Activated CD8-positive, alpha-beta T cell treated with anti-CD3 and anti-CD28 coated beads, Interleukin-2, amount 10 ng/mL, durations not matched to agents 7 days and 5 days (primary cell): Measurements from ENCODE around the gene KYAT1. TPM values are rescaled to one million over a fixed set of nuclear protein-coding genes. Genes with fewer than 3 reads are reported as not detected.

ENCODE experiments used
- ATAC-seq: fragments of 150-1000 bp; cut with Tn5 transposase; one replicate; pipeline ENCODE4 v1.10.0; 2021; ENCODE audit warnings: moderate library complexity
- CTCF ChIA-PET: fragments of 350-600 bp; sonication (Branson Sonifier 250); formaldehyde crosslinking; loops from one replicate; lab custom pipeline; 2021; ENCODE audit warnings: antibody characterized with exemption; lab: Charles Lee
- POLR2A ChIA-PET: fragments of 350-600 bp; sonication (Branson Sonifier 250); formaldehyde crosslinking; loops from one replicate; lab custom pipeline; 2021; ENCODE audit warnings: antibody characterized with exemption; lab: Charles Lee
- DNase-seq: peaks from one replicate; pipeline ENCODE4 v3.0.0-alpha.2; 2020
- H3K27ac Mint-ChIP-seq: one replicate; pipeline ENCODE4 v1.8.0; 2021; ENCODE audit warnings: mild to moderate bottlenecking, mixed read lengths
- H3K27me3 Mint-ChIP-seq: one replicate; pipeline ENCODE4 v1.8.0; 2021; ENCODE audit warnings: low read depth, mixed read lengths
- H3K36me3 Mint-ChIP-seq: one replicate; pipeline ENCODE4 v1.8.0; 2021; ENCODE audit warnings: low read depth, mixed read lengths
- H3K4me1 Mint-ChIP-seq: one replicate; pipeline ENCODE4 v1.8.0; 2021; ENCODE audit warnings: low read depth, mixed read lengths
- H3K4me3 Mint-ChIP-seq: one replicate; pipeline ENCODE4 v1.8.0; 2021; ENCODE audit warnings: mild to moderate bottlenecking, mixed read lengths
- H3K9me3 Mint-ChIP-seq: one replicate; pipeline ENCODE4 v1.8.0; 2022; ENCODE audit warnings: mixed read lengths; ENCODE audit not compliant: insufficient read depth
- total RNA-seq, 2 experiments: library from RNA; stranded (reverse); gene quantifications; one replicate each; pipeline ENCODE4 v1.2.3, GENCODE V29; 2021

The KYAT1 gene
- total RNA-seq = 10 to 100 TPM; 12.6 to 13.0 TPM

- Mint-ChIP-seq H3K36me3 (peaks cover 33% of the 10 kb centered on the region), H3K27me3 (no peaks in the 10 kb centered on the region), H3K4me3 (peak within 1 kb of the TSS; percentile 96), H3K27ac (peak within 1 kb of the TSS; percentile 91), H3K4me1 (peaks cover 53% of the 10 kb centered on the region), H3K9me3 (no peaks in the 10 kb centered on the region)
- peak; percentile 96 for ATAC-seq
- peak; percentile 99 for DNase-seq
- POLR2A ChIA-PET = interaction anchor here (0.6 to 2.2 kb wide), 7 partner anchors 14 to 200 kb away, joined by 3 to 20 read pairs (median 3); partner anchors contain the start of gene SH3GLB2
- CTCF ChIA-PET = interaction anchor here (0.9 to 2.9 kb wide), 7 partner anchors 9 to 62 kb away, joined by 3 to 13 read pairs (median 7); no protein-coding TSS in a partner anchor
Observed at GRCh38 chr9:128881884-128882676, at the start of gene KYAT1, which contains the start of gene LRRC8A. Gene KYAT1 (minus strand): TSS chr9:128881950. CDS start chr9:128845405, 36,545 bp downstream. Gene LRRC8A (plus strand): TSS chr9:128882133. CDS start chr9:128907165, 25,032 bp downstream.

GRCh38 chr9:128929560-128929959, 47.8 kb upstream of the KYAT1 start:
- no peak for ATAC-seq
- Mint-ChIP-seq H3K27me3 (no peaks in the 10 kb centered on the region), H3K4me1 (peaks cover 18% of the 10 kb centered on the region), H3K9me3 (no peaks in the 10 kb centered on the region), H3K27ac (no peak overlapping the region), H3K36me3 (no peaks in the 10 kb centered on the region), H3K4me3 (no peak overlapping the region)
- ChIA-PET POLR2A (no interaction called here), CTCF (interaction anchor here (1.3 to 8.7 kb wide), 12 partner anchors 10 to 141 kb away, joined by 3 to 160 read pairs (median 16); partner anchors contain the start of genes ENDOG, KYAT1 and LRRC8A)
- no peak for DNase-seq

GRCh38 chr9:128928624-128929023, 46.9 kb upstream of the KYAT1 start:
- POLR2A ChIA-PET = interaction anchor here (0.6 kb wide), 1 partner anchor 294 kb away, joined by 3 read pairs; no protein-coding TSS in a partner anchor
- CTCF ChIA-PET = interaction anchor here (0.6 to 8.7 kb wide), 30 partner anchors 8 to 633 kb away, joined by 3 to 160 read pairs (median 6); partner anchors contain the start of genes ENDOG, KYAT1, LRRC8A and SPOUT1
- no peak overlapping the region for H3K27ac Mint-ChIP-seq

GRCh38 chr9:128927731-128928411, 46.1 kb upstream of the KYAT1 start:
- ATAC-seq (peak; percentile 70), DNase-seq (peak; percentile 62)
- POLR2A ChIA-PET = interaction anchor here (0.6 to 0.8 kb wide), 2 partner anchors 65 to 293 kb away, joined by 3 read pairs; no protein-coding TSS in a partner anchor
- Mint-ChIP-seq H3K27me3 (no peaks in the 10 kb centered on the region), H3K9me3 (no peaks in the 10 kb centered on the region), H3K4me1 (peaks cover 18% of the 10 kb centered on the region), H3K4me3 (no peak overlapping the region), H3K36me3 (no peaks in the 10 kb centered on the region), H3K27ac (peak overlapping the region; percentile 47)
- CTCF ChIA-PET = interaction anchor here (0.6 to 8.7 kb wide), 31 partner anchors 9 to 273 kb away, joined by 3 to 160 read pairs (median 5); partner anchors contain the start of genes ENDOG, KYAT1, LRRC8A and SPOUT1

More at GRCh38 chr9:128928624-128929023, 46.9 kb upstream of the KYAT1 start:
- H3K36me3 Mint-ChIP-seq = no peaks in the 10 kb centered on the region
- H3K27me3 Mint-ChIP-seq = no peaks in the 10 kb centered on the region
- ATAC-seq (no peak), DNase-seq (no peak)
- no peak overlapping the region for H3K4me3 Mint-ChIP-seq
- peaks cover 18% of the 10 kb centered on the region for H3K4me1 Mint-ChIP-seq
- no peaks in the 10 kb centered on the region for H3K9me3 Mint-ChIP-seq

- DNase-seq (no peak), ATAC-seq (no peak)
- Mint-ChIP-seq H3K27ac (no peak overlapping the region), H3K27me3 (no peaks in the 10 kb centered on the region), H3K4me3 (no peak overlapping the region), H3K36me3 (peaks cover 4% of the 10 kb centered on the region), H3K9me3 (no peaks in the 10 kb centered on the region), H3K4me1 (peaks cover 20% of the 10 kb centered on the region)
- POLR2A ChIA-PET = interaction anchor here (0.7 kb wide), 1 partner anchor 20 kb away, joined by 3 read pairs; no protein-coding TSS in a partner anchor
- CTCF ChIA-PET = interaction anchor here (0.9 to 8.7 kb wide), 4 partner anchors 27 to 71 kb away, joined by 3 to 160 read pairs (median 12); partner anchors contain the start of genes KYAT1 and LRRC8A
Observed at GRCh38 chr9:128923493-128923883, 41.7 kb upstream of the KYAT1 start.

- DNase-seq (no peak), ATAC-seq (peak; percentile 31)
- Mint-ChIP-seq H3K4me1 (peaks cover 11% of the 10 kb centered on the region), H3K27ac (no peak overlapping the region), H3K9me3 (no peaks in the 10 kb centered on the region), H3K27me3 (no peaks in the 10 kb centered on the region), H3K36me3 (peaks cover 14% of the 10 kb centered on the region), H3K4me3 (no peak overlapping the region)
- ChIA-PET POLR2A (no interaction called here), CTCF (interaction anchor here (8.7 kb wide), 1 partner anchor 59 kb away, joined by 160 read pairs; no protein-coding TSS in a partner anchor)
Observed at GRCh38 chr9:128921881-128922763, 40.4 kb upstream of the KYAT1 start.

GRCh38 chr9:128920381-128921058, 38.8 kb upstream of the KYAT1 start, which contains the start of gene PHYHD1:
Gene PHYHD1 (plus strand): TSS chr9:128920982. CDS start chr9:128922324, 1,342 bp downstream.
- ChIA-PET CTCF (interaction anchor here (2.4 kb wide), 1 partner anchor 8 kb away, joined by 11 read pairs; no protein-coding TSS in a partner anchor), POLR2A (interaction anchor here (1.1 kb wide), 1 partner anchor 38 kb away, joined by 3 read pairs; no protein-coding TSS in a partner anchor)
- Mint-ChIP-seq H3K9me3 (no peaks in the 10 kb centered on the region), H3K36me3 (peaks cover 22% of the 10 kb centered on the region), H3K27ac (peak within 1 kb of the TSS; percentile 46), H3K27me3 (no peaks in the 10 kb centered on the region), H3K4me1 (peaks cover 4% of the 10 kb centered on the region), H3K4me3 (no peak within 1 kb of the TSS)
- ATAC-seq (no peak), DNase-seq (no peak)

- Mint-ChIP-seq H3K4me3 (no peak overlapping the region), H3K27me3 (no peaks in the 10 kb centered on the region), H3K36me3 (peaks cover 23% of the 10 kb centered on the region), H3K4me1 (peaks cover 2% of the 10 kb centered on the region), H3K27ac (peak overlapping the region; percentile 69), H3K9me3 (no peaks in the 10 kb centered on the region)
- ChIA-PET CTCF (interaction anchor here (2.4 kb wide), 1 partner anchor 9 kb away, joined by 11 read pairs; no protein-coding TSS in a partner anchor), POLR2A (interaction anchor here (1.1 kb wide), 1 partner anchor 37 kb away, joined by 3 read pairs; no protein-coding TSS in a partner anchor)
- ATAC-seq (no peak), DNase-seq (no peak)
Observed at GRCh38 chr9:128919402-128920089, 37.8 kb upstream of the KYAT1 start.

- Mint-ChIP-seq H3K9me3 (no peaks in the 10 kb centered on the region), H3K27ac (peak overlapping the region; percentile 69), H3K36me3 (peaks cover 23% of the 10 kb centered on the region), H3K27me3 (no peaks in the 10 kb centered on the region), H3K4me1 (peaks cover 7% of the 10 kb centered on the region), H3K4me3 (no peak overlapping the region)
- ATAC-seq (no peak), DNase-seq (no peak)
- ChIA-PET POLR2A (no interaction called here), CTCF (interaction anchor here (2.4 kb wide), 1 partner anchor 9 kb away, joined by 11 read pairs; no protein-coding TSS in a partner anchor)
Observed at GRCh38 chr9:128918921-128919320, 37.2 kb upstream of the KYAT1 start.
